Measurements from ENCODE around the gene SRD5A3. TPM values are rescaled to one million over a fixed set of nuclear protein-coding genes. Genes with fewer than 3 reads are reported as not detected.

The SRD5A3 gene
- 4.1 and 4.7 TPM in 2 replicates for total RNA-seq (2014; rRNA removed; shearing (Covaris generic))

DNA sequence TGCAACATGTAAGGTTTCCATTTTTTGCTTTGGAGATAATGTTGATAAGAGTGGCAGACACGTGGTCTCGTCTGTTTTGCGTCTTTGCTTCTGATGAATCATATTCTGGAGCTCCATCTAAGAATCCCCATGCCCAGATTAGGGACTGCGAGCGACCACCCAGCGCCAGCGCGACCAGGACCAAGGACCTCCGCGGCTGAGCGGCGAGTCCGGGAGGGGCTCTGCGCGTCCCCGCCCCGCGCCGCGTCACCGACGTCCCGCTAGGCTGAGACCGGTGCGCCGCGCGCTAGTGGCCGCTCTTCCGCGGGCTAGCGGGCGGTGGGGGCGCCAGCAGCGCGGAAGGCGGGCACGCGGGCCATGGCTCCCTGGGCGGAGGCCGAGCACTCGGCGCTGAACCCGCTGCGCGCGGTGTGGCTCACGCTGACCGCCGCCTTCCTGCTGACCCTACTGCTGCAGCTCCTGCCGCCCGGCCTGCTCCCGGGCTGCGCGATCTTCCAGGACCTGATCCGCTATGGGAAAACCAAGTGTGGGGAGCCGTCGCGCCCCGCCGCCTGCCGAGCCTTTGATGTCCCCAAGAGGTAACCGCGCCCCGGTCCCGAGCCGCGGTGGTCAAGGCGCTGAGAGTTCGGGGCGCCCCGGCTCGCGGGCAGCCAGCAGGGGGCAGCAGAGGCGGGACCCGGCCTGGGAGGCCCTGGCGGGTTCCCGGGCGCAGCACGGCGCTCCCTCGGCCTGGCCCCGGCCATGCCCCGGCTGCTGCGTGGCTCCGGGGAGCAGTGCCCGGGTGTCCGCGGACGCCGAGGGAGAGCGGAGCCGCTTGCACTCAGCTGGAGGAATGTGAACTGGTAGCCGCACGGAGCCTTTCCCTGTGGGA is at the start of gene SRD5A3:
Gene SRD5A3 (plus strand): TSS at position 263 of the 871 bp plus-strand sequence. CDS start 95 bp downstream, at position 358.
- DNase-seq (ENCODE audit: low read depth), result peak; percentile 75

DNA sequence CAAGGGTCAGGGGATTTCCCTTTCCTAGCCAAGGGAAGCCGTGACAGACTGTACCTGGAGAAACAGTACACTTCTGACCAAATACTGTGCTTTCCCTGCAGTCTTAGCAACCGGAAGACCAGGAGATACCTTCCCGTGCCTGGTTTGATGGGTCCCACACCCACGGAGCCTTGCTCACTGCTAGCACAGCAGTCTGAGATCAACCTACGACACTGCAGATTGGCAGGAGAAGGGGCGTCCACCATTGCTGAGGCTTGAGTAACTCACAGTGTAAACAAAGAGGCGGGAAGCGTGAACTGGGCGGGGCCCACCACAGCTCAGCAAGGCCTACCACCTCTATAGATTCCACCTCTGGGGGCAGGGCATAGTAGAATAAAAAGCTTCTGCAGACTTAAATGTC is 48.7 kb upstream of the SRD5A3 start:
- no peak for DNase-seq (ENCODE audit: low read depth)

DNA sequence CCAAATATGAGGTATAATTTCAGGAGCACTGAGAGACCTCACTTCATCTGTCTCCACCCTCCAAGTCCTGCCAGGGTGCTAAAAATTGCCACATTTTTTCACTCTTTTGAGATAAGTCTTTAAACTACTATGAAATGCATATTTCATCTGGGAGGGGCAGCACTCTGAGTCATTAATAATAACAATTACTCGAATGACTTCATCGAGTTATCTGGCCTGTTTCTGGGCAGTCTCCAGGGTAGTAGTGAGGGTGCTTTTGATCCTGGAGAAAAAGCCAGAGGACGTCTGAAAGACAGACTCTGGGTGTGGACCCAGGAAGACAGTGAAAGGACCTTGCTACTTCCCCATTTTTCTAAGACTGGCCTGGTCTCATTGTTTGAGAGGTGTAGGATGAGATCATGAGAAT is 42.3 kb upstream of the SRD5A3 start:
- DNase-seq (ENCODE audit: low read depth), result peak; percentile 39

GRCh38 chr4:55304303-55304702 is 41.7 kb upstream of the SRD5A3 start:
- DNase-seq (ENCODE audit: low read depth), result no peak

- no peak for DNase-seq (ENCODE audit: low read depth)
Observed at GRCh38 chr4:55308071-55308470, 38.0 kb upstream of the SRD5A3 start.

DNA sequence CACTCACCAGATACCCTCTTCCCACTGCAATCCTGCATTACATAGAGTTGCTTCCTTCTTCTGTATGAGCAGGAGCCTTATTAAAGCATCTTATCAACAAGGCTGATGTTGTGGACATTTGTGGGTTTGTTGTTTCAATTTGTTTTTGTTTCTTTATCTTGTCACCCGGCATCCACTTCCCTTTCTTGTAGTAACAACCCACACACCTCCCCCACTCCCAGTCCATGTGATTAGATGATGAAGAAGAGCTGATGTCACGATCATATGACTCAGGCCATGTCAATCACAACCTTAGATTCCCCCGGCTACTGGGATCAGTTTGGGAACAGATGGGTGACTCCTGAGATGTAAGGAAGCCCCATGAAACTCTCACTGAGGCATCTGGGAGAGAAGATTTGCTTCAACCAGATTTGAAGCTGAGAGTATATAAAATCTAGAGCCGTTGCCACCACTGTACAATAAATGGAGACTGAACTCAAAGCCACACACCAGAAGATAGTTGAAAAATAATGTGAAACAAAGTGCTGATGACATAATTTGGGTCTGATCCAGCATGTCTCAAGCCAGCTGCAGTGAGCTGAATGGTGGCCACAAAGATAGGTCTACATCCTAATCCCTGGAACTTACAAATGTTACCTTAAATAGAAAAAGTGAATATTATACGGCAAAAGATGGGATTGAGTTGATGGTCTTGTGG is 34.1 kb upstream of the SRD5A3 start:
- no peak for DNase-seq (ENCODE audit: low read depth)

DNA sequence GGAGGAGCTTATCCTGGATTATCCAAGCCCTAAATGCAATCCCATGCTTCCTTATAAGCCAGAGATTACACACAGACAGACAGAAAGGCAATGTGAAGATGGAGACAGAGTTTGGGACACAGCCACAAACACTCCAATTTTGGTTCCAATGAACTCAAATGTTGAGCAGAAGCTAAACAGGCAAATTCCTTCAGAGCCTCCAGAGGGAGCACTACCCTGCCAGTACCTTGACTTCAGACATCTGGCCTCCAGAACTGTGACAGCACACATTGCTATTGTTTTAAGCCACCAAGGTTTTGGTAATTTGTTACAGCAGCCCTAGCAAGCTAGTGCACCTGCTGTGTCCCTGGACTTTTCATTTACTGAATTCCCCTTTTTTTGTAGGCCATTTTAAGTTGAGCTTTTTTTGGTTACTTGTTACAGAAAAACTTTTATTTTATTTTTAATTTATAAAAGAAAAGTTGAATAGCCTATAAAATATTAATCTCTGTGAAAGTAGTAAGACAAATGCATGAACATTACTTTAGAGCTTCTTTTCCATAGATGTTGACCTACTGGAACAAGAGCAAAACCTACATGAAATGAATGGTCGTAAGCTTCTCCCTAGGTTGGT is 33.4 kb upstream of the SRD5A3 start:
- peak; percentile 32 for DNase-seq (ENCODE audit: low read depth)

- no peak for DNase-seq (ENCODE audit: low read depth)
Observed at GRCh38 chr4:55314141-55314820, 31.8 kb upstream of the SRD5A3 start.

GRCh38 chr4:55318175-55319129 is 27.6 kb upstream of the SRD5A3 start:
- no peak for DNase-seq (ENCODE audit: low read depth)

GRCh38 chr4:55321707-55322264 is 24.3 kb upstream of the SRD5A3 start:
- peak; percentile 69 for DNase-seq (ENCODE audit: low read depth)

- no peak for DNase-seq (ENCODE audit: low read depth)
Observed at GRCh38 chr4:55323375-55323774, 22.7 kb upstream of the SRD5A3 start.

GRCh38 chr4:55326629-55327028 is 19.4 kb upstream of the SRD5A3 start:
- no peak for DNase-seq (ENCODE audit: low read depth)

GRCh38 chr4:55329012-55329411 is 17.0 kb upstream of the SRD5A3 start:
- DNase-seq (ENCODE audit: low read depth), result no peak

DNA sequence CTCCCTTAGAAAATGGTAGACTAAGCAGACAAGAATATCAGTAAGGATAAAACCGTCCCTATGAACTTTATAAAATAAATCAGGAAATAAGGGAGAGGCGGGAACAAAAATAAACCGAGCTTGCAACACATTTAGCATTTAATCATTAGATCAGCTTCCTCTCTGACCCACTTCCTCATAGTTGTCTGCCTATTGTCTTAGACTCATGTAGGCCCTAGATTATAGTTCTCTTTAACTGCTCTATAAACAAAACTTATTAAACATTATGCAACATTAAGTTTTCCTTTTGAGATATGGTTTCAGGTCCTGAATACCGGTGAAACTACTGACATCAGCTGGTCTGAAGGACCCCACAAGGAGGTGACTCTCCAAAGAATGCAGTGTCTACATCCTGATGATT is 15.8 kb upstream of the SRD5A3 start:
- no peak for DNase-seq (ENCODE audit: low read depth)

DNA sequence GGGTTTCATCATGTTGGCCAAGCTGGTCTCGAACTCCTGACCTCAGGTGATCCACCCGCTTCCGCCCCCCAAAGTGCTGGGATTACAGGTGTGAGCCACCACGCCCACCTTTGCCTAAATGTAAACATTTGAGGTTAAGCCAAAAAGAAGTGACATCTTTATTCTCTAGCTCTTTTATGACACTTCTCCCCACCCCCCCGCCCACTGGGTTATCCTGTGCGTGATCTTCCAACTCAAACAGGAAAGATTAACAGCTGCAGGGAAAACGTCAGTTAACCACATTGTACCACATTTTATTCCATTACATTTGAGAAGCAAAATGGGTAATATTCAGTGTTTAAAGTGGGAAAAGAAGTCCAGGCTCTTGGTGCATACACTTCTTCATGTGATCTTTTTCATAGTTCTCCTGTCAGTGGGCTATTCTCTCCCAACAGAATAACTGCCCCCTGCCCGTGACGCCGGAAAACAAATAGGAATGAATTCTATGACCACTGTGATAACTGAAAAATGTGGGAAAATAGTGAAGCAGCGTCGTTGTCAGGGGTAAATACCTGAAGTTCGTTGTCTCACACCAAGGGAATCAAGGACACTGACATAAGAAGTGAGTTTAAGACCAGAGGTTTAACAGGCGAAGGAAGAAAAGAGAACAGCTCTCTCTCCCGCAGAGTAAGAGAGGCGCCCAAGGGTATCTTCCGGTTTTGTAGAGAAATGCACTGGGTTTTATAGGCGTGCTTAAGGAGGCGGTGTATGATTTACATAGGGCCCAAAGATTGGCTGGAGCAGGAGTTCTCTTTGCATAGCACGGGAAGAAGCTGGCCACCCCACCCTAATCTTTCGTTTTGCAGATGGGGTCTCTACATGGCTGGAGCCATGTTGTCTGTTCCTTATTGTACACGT is 9.7 kb upstream of the SRD5A3 start:
- DNase-seq (ENCODE audit: low read depth), result peak; percentile 14

GRCh38 chr4:55337944-55338343 is 8.1 kb upstream of the SRD5A3 start:
- DNase-seq (ENCODE audit: low read depth), result no peak

DNA sequence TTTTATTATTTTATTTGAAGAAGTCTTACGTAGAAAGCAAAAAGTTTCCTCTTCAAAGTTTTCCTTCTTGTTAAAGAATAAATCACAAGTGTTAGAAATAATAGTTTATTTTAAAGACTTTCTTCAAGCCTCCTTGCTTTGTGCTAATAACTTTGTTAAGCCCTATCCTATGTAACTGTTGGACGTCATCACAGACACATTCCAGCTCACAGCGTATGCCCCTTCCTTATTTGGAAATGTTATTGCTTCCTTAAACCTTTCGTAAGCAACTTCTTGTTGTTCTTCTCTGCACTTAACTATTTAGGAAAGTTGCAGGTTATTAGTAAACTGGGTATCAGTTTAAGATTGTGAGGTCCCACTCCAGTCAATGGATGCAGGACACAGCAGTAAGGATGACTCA is 7.6 kb upstream of the SRD5A3 start:
- no peak for DNase-seq (ENCODE audit: low read depth)

DNA sequence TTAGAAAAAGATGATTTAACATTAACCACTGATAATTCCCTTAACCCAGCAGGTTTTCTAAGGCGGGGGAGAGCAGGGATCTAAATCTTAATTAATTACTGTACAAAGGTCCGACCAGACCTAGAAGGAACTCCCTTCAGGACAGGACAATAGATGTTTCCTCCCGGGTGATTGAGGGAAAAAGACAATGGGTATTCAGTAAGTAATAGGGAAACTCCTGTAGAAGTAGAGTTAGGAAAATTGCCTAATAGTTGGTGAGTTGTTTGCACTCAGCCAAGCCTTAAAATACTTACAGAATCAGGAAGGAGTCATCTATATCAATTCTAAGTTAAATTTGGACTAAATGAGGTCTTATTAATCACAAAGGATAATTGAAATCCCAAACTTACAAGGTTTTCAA is 5.8 kb upstream of the SRD5A3 start:
- no peak for DNase-seq (ENCODE audit: low read depth)

- no peak for DNase-seq (ENCODE audit: low read depth)
Observed at GRCh38 chr4:55343887-55344286, 2.2 kb upstream of the SRD5A3 start.

Measured in M059J (cell line).